Articular chondrocyte of knee joint (primary cell): ENCODE results near the gene OOSP4B. TPM values are rescaled to one million over a fixed set of nuclear protein-coding genes. Genes with fewer than 3 reads are reported as not detected.

Experiments
- total RNA-seq: library from RNA; depleted of rRNA; stranded (reverse); fragments of >200 nt; gene quantifications from 2 replicates; pipeline ENCODE4 v1.2.3, GENCODE V29; 2012

Gene OOSP4B
- total RNA-seq, result not detected in 2 replicates

GRCh38 chr11:60016881-60017280 is at the start of gene OOSP4B:
OOSP4B (plus strand) TSS chr11:60017181.

GRCh38 chr11:60040109-60040508 is 23.1 kb downstream of the OOSP4B start, which contains the start of gene OOSP2:
OOSP2 (plus strand) TSS chr11:60040409; CDS start chr11:60040460, 51 bp downstream.

DNA sequence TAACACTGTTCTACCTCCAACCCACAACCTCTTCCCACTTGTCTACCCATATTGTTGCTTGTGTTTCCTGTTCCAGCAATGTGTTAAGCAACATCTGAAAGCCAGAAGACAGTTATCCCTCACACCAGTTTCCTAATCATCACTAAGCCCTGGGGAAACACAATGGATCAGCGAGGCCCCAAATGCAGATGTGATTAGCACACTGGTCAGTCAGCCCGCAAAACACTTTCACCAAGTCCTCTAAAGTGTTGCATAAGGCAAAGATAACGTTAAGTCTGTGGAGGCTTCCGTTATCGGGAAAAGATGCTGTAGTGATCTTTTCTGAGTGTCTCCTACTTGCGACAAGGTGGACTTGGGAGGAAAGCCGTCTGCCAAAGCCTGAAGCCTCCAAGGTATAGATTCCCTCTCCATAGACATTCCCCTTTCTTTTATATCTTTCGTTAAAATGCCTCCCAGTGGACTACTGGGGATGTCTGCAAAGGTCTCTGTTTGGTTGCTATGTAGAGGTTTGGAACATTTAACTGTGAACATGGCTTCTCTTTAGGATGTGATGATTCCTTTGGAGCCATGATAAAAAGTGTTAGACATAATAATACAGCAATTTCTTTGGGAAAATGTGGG is 39.5 kb downstream of the OOSP4B start, which contains the start of gene MS4A3:
Gene MS4A3, plus strand, starts transcription at position 317 of the 621 bp plus-strand sequence. CDS start 4,496 bp downstream, outside the sequence.

Other genes starting within 250 kb of the OOSP4B start
- gene MRPL16, start 206.4 kb upstream of the OOSP4B start, total RNA-seq, result 36.6 and 40.2 TPM in 2 replicates
- not detected in 2 replicates for gene CBLIF, start 171.7 kb upstream of the OOSP4B start, total RNA-seq
- gene TCN1, start 150.7 kb upstream of the OOSP4B start, total RNA-seq, result not detected in 2 replicates
- not detected in 2 replicates for gene OOSP3, start 138.4 kb upstream of the OOSP4B start, total RNA-seq
- not detected in 2 replicates for gene OOSP1, start 78.7 kb upstream of the OOSP4B start, total RNA-seq
- gene OOSP4A, start 53.1 kb upstream of the OOSP4B start, total RNA-seq, result not detected in 2 replicates
- not detected in 2 replicates for gene OOSP2, start 23.2 kb downstream of the OOSP4B start, total RNA-seq
- not detected in 2 replicates for gene MS4A3, start 39.5 kb downstream of the OOSP4B start, total RNA-seq
- gene MS4A2, start 71.5 kb downstream of the OOSP4B start, total RNA-seq, result not detected in 2 replicates
- not detected in 2 replicates for gene MS4A6A, start 165.9 kb downstream of the OOSP4B start, total RNA-seq
- not detected in 2 replicates for gene MS4A4E, start 226.0 kb downstream of the OOSP4B start, total RNA-seq